Fibroblast of pulmonary artery (primary cell): ENCODE results near the gene SIVA1.

Experiments
- DNase-seq: peaks from one replicate; pipeline ENCODE4 v3.0.0-alpha.2; 2010; ENCODE audit warnings: low read depth
- H3K4me3 ChIP-seq: replicated peaks from 2 replicates; pipeline ENCODE4 v1.5.1; 2011; ENCODE audit warnings: low read depth, mild to moderate bottlenecking, control low read depth, low read length, moderate library complexity
- CTCF ChIP-seq: IDR thresholded peaks from 2 replicates; pipeline ENCODE4 v1.5.1; 2011; ENCODE audit warnings: mild to moderate bottlenecking, control low read depth, low read length, inconsistent platforms; ENCODE audit errors: missing control alignments

SIVA1 gene

GRCh38 chr14:104782808-104783139 is 29.8 kb downstream of the SIVA1 start:
- TF ChIP-seq CTCF: no peak
- no peak for DNase-seq
- no peak overlapping the region for H3K4me3 ChIP-seq

- TF ChIP-seq CTCF: no peak
- H3K4me3 ChIP-seq: no peak overlapping the region
- no peak for DNase-seq
These were observed 30.7 kb downstream of the SIVA1 start for GRCh38 chr14:104783484-104784217.

GRCh38 chr14:104784218-104784568 is 31.2 kb downstream of the SIVA1 start:
- no peak for TF ChIP-seq CTCF
- no peak overlapping the region for H3K4me3 ChIP-seq
- DNase-seq: no peak

GRCh38 chr14:104784846-104785707 is 32.1 kb downstream of the SIVA1 start:
- no peak for TF ChIP-seq CTCF
- H3K4me3 ChIP-seq: no peak overlapping the region
- DNase-seq: no peak

GRCh38 chr14:104785708-104786080 is 32.7 kb downstream of the SIVA1 start:
- no peak overlapping the region for H3K4me3 ChIP-seq
- TF ChIP-seq CTCF: no peak
- DNase-seq: no peak

- TF ChIP-seq CTCF: no peak
- no peak overlapping the region for H3K4me3 ChIP-seq
- DNase-seq: no peak
These were observed 33.2 kb downstream of the SIVA1 start for GRCh38 chr14:104786091-104786586.
